ENCODE measurements around the gene AVPR1B.

Gene AVPR1B

GRCh38 chr1:206117151-206117948 is at the start of gene AVPR1B:
AVPR1B (minus strand) TSS chr1:206117388; CDS start chr1:206116890, 498 bp downstream.
- Histone ChIP-seq H3K27me3 (ENCODE audit: control insufficient read depth in 2 of 2, insufficient read depth in 2 of 2, low read length in 2 of 2) (peaks cover 6 to 12% of the 10 kb centered on the region in 2 donors), H3K27ac (ENCODE audit: low read depth in 2 of 2, low read length in 2 of 2) (no peak within 1 kb of the TSS), H3K36me3 (ENCODE audit: control insufficient read depth in 2 of 2, insufficient read depth in 2 of 2, low read length in 2 of 2) (no peaks in the 10 kb centered on the region), H3K4me1 (ENCODE audit: control insufficient read depth in 2 of 2, insufficient read depth in 2 of 2, low read length in 2 of 2) (peaks cover 8 to 11% of the 10 kb centered on the region in 2 donors), H3K9me3 (ENCODE audit: control insufficient read depth in 2 of 2, low read length in 2 of 2) (peaks cover 0 to 6% of the 10 kb centered on the region in 2 donors), H3K9ac (ENCODE audit: low read depth in 1 of 2, low read length in 2 of 2) (peak within 1 kb of the TSS in 1 of 2 donors; percentile 14), H3K4me3 (ENCODE audit: low read length in 2 of 2) (peak within 1 kb of the TSS; percentile 54 to 57)

GRCh38 chr1:206145771-206146290 is 28.6 kb upstream of the AVPR1B start:
- H3K4me3 ChIP-seq (ENCODE audit: low read length in 2 of 2) = no peak overlapping the region
- no peaks in the 10 kb centered on the region for H3K27me3 ChIP-seq (ENCODE audit: control insufficient read depth in 2 of 2, insufficient read depth in 2 of 2, low read length in 2 of 2)
- no peaks in the 10 kb centered on the region for H3K4me1 ChIP-seq (ENCODE audit: control insufficient read depth in 2 of 2, insufficient read depth in 2 of 2, low read length in 2 of 2)
- H3K27ac ChIP-seq (ENCODE audit: low read depth in 2 of 2, low read length in 2 of 2) = no peak overlapping the region
- no peaks in the 10 kb centered on the region for H3K9me3 ChIP-seq (ENCODE audit: control insufficient read depth in 2 of 2, low read length in 2 of 2)
- H3K9ac ChIP-seq (ENCODE audit: low read depth in 1 of 2, low read length in 2 of 2) = no peak overlapping the region
- H3K36me3 ChIP-seq (ENCODE audit: control insufficient read depth in 2 of 2, insufficient read depth in 2 of 2, low read length in 2 of 2) = no peaks in the 10 kb centered on the region

- no peaks in the 10 kb centered on the region for H3K4me1 ChIP-seq (ENCODE audit: control insufficient read depth in 2 of 2, insufficient read depth in 2 of 2, low read length in 2 of 2)
- H3K36me3 ChIP-seq (ENCODE audit: control insufficient read depth in 2 of 2, insufficient read depth in 2 of 2, low read length in 2 of 2) = no peaks in the 10 kb centered on the region
- no peak overlapping the region for H3K4me3 ChIP-seq (ENCODE audit: low read length in 2 of 2)
- H3K27me3 ChIP-seq (ENCODE audit: control insufficient read depth in 2 of 2, insufficient read depth in 2 of 2, low read length in 2 of 2) = no peaks in the 10 kb centered on the region
- no peaks in the 10 kb centered on the region for H3K9me3 ChIP-seq (ENCODE audit: control insufficient read depth in 2 of 2, low read length in 2 of 2)
- no peak overlapping the region for H3K9ac ChIP-seq (ENCODE audit: low read depth in 1 of 2, low read length in 2 of 2)
- no peak overlapping the region for H3K27ac ChIP-seq (ENCODE audit: low read depth in 2 of 2, low read length in 2 of 2)
Observed at GRCh38 chr1:206144605-206145004, 27.4 kb upstream of the AVPR1B start.

GRCh38 chr1:206143537-206144172 is 26.5 kb upstream of the AVPR1B start:
- H3K27me3 ChIP-seq (ENCODE audit: control insufficient read depth in 2 of 2, insufficient read depth in 2 of 2, low read length in 2 of 2) = no peaks in the 10 kb centered on the region
- no peaks in the 10 kb centered on the region for H3K36me3 ChIP-seq (ENCODE audit: control insufficient read depth in 2 of 2, insufficient read depth in 2 of 2, low read length in 2 of 2)
- no peaks in the 10 kb centered on the region for H3K4me1 ChIP-seq (ENCODE audit: control insufficient read depth in 2 of 2, insufficient read depth in 2 of 2, low read length in 2 of 2)
- no peak overlapping the region for H3K9ac ChIP-seq (ENCODE audit: low read depth in 1 of 2, low read length in 2 of 2)
- no peak overlapping the region for H3K27ac ChIP-seq (ENCODE audit: low read depth in 2 of 2, low read length in 2 of 2)
- no peaks in the 10 kb centered on the region for H3K9me3 ChIP-seq (ENCODE audit: control insufficient read depth in 2 of 2, low read length in 2 of 2)
- H3K4me3 ChIP-seq (ENCODE audit: low read length in 2 of 2) = no peak overlapping the region

- no peaks in the 10 kb centered on the region for H3K36me3 ChIP-seq (ENCODE audit: control insufficient read depth in 2 of 2, insufficient read depth in 2 of 2, low read length in 2 of 2)
- H3K4me3 ChIP-seq (ENCODE audit: low read length in 2 of 2) = no peak overlapping the region
- H3K9ac ChIP-seq (ENCODE audit: low read depth in 1 of 2, low read length in 2 of 2) = no peak overlapping the region
- H3K27me3 ChIP-seq (ENCODE audit: control insufficient read depth in 2 of 2, insufficient read depth in 2 of 2, low read length in 2 of 2) = no peaks in the 10 kb centered on the region
- no peaks in the 10 kb centered on the region for H3K4me1 ChIP-seq (ENCODE audit: control insufficient read depth in 2 of 2, insufficient read depth in 2 of 2, low read length in 2 of 2)
- no peaks in the 10 kb centered on the region for H3K9me3 ChIP-seq (ENCODE audit: control insufficient read depth in 2 of 2, low read length in 2 of 2)
- H3K27ac ChIP-seq (ENCODE audit: low read depth in 2 of 2, low read length in 2 of 2) = no peak overlapping the region
Observed at GRCh38 chr1:206142770-206143169, 25.6 kb upstream of the AVPR1B start.

- H3K9me3 ChIP-seq (ENCODE audit: control insufficient read depth in 2 of 2, low read length in 2 of 2) = no peaks in the 10 kb centered on the region
- no peak overlapping the region for H3K4me3 ChIP-seq (ENCODE audit: low read length in 2 of 2)
- no peak overlapping the region for H3K27ac ChIP-seq (ENCODE audit: low read depth in 2 of 2, low read length in 2 of 2)
Observed at GRCh38 chr1:206142011-206142410, 24.8 kb upstream of the AVPR1B start.

GRCh38 chr1:206136241-206136640 is 19.1 kb upstream of the AVPR1B start:
- no peak overlapping the region for H3K9ac ChIP-seq (ENCODE audit: low read depth in 1 of 2, low read length in 2 of 2)
- no peaks in the 10 kb centered on the region for H3K9me3 ChIP-seq (ENCODE audit: control insufficient read depth in 2 of 2, low read length in 2 of 2)
- H3K27me3 ChIP-seq (ENCODE audit: control insufficient read depth in 2 of 2, insufficient read depth in 2 of 2, low read length in 2 of 2) = no peaks in the 10 kb centered on the region
- no peaks in the 10 kb centered on the region for H3K36me3 ChIP-seq (ENCODE audit: control insufficient read depth in 2 of 2, insufficient read depth in 2 of 2, low read length in 2 of 2)
- no peak overlapping the region for H3K27ac ChIP-seq (ENCODE audit: low read depth in 2 of 2, low read length in 2 of 2)
- no peaks in the 10 kb centered on the region for H3K4me1 ChIP-seq (ENCODE audit: control insufficient read depth in 2 of 2, insufficient read depth in 2 of 2, low read length in 2 of 2)
- no peak overlapping the region for H3K4me3 ChIP-seq (ENCODE audit: low read length in 2 of 2)

More at GRCh38 chr1:206142011-206142410, 24.8 kb upstream of the AVPR1B start:
- no peaks in the 10 kb centered on the region for H3K4me1 ChIP-seq (ENCODE audit: control insufficient read depth in 2 of 2, insufficient read depth in 2 of 2, low read length in 2 of 2)
- H3K9ac ChIP-seq (ENCODE audit: low read depth in 1 of 2, low read length in 2 of 2) = no peak overlapping the region
- no peaks in the 10 kb centered on the region for H3K27me3 ChIP-seq (ENCODE audit: control insufficient read depth in 2 of 2, insufficient read depth in 2 of 2, low read length in 2 of 2)
- H3K36me3 ChIP-seq (ENCODE audit: control insufficient read depth in 2 of 2, insufficient read depth in 2 of 2, low read length in 2 of 2) = no peaks in the 10 kb centered on the region

- no peaks in the 10 kb centered on the region for H3K9me3 ChIP-seq (ENCODE audit: control insufficient read depth in 2 of 2, low read length in 2 of 2)
- no peak overlapping the region for H3K4me3 ChIP-seq (ENCODE audit: low read length in 2 of 2)
- no peaks in the 10 kb centered on the region for H3K36me3 ChIP-seq (ENCODE audit: control insufficient read depth in 2 of 2, insufficient read depth in 2 of 2, low read length in 2 of 2)
- no peak overlapping the region for H3K9ac ChIP-seq (ENCODE audit: low read depth in 1 of 2, low read length in 2 of 2)
- no peaks in the 10 kb centered on the region for H3K27me3 ChIP-seq (ENCODE audit: control insufficient read depth in 2 of 2, insufficient read depth in 2 of 2, low read length in 2 of 2)
- no peaks in the 10 kb centered on the region for H3K4me1 ChIP-seq (ENCODE audit: control insufficient read depth in 2 of 2, insufficient read depth in 2 of 2, low read length in 2 of 2)
- H3K27ac ChIP-seq (ENCODE audit: low read depth in 2 of 2, low read length in 2 of 2) = no peak overlapping the region
Observed at GRCh38 chr1:206135248-206135647, 18.1 kb upstream of the AVPR1B start.

- Histone ChIP-seq H3K4me3 (ENCODE audit: low read length in 2 of 2) (no peak overlapping the region), H3K27ac (ENCODE audit: low read depth in 2 of 2, low read length in 2 of 2) (no peak overlapping the region), H3K36me3 (ENCODE audit: control insufficient read depth in 2 of 2, insufficient read depth in 2 of 2, low read length in 2 of 2) (no peaks in the 10 kb centered on the region), H3K27me3 (ENCODE audit: control insufficient read depth in 2 of 2, insufficient read depth in 2 of 2, low read length in 2 of 2) (no peaks in the 10 kb centered on the region), H3K4me1 (ENCODE audit: control insufficient read depth in 2 of 2, insufficient read depth in 2 of 2, low read length in 2 of 2) (no peaks in the 10 kb centered on the region), H3K9me3 (ENCODE audit: control insufficient read depth in 2 of 2, low read length in 2 of 2) (no peaks in the 10 kb centered on the region), H3K9ac (ENCODE audit: low read depth in 1 of 2, low read length in 2 of 2) (no peak overlapping the region)
Observed at GRCh38 chr1:206133751-206134415, 16.7 kb upstream of the AVPR1B start.

- no peaks in the 10 kb centered on the region for H3K9me3 ChIP-seq (ENCODE audit: control insufficient read depth in 2 of 2, low read length in 2 of 2)
- no peak overlapping the region for H3K4me3 ChIP-seq (ENCODE audit: low read length in 2 of 2)
- H3K9ac ChIP-seq (ENCODE audit: low read depth in 1 of 2, low read length in 2 of 2) = no peak overlapping the region
- H3K27me3 ChIP-seq (ENCODE audit: control insufficient read depth in 2 of 2, insufficient read depth in 2 of 2, low read length in 2 of 2) = no peaks in the 10 kb centered on the region
- no peaks in the 10 kb centered on the region for H3K36me3 ChIP-seq (ENCODE audit: control insufficient read depth in 2 of 2, insufficient read depth in 2 of 2, low read length in 2 of 2)
- no peak overlapping the region for H3K27ac ChIP-seq (ENCODE audit: low read depth in 2 of 2, low read length in 2 of 2)
- no peaks in the 10 kb centered on the region for H3K4me1 ChIP-seq (ENCODE audit: control insufficient read depth in 2 of 2, insufficient read depth in 2 of 2, low read length in 2 of 2)
Observed at GRCh38 chr1:206131037-206131436, 13.8 kb upstream of the AVPR1B start.

All from mucosa of rectum (tissue), 2 donors.